Endothelial cell (in vitro differentiated cells): ENCODE data around the gene KMT2B. TPM values are rescaled to one million over a fixed set of nuclear protein-coding genes. Genes with fewer than 3 reads are reported as not detected.
"Not testable (repeated sequence)": the region's sequence is repeated elsewhere in the genome, so short reads cannot be mapped to it uniquely, and the experiment has no call there.

ENCODE experiments used
- DNase-seq: peaks from one replicate; pipeline ENCODE4 v3.0.0; 2021; ENCODE audit warnings: low spot score
- H3K27ac Mint-ChIP-seq: one replicate; pipeline ENCODE4 v1.8.0; 2021; ENCODE audit warnings: mixed read lengths, inconsistent platforms; ENCODE audit not compliant: unreplicated experiment
- H3K27me3 Mint-ChIP-seq: one replicate; pipeline ENCODE4 v1.8.0; 2021; ENCODE audit warnings: mild to moderate bottlenecking, moderate library complexity, mixed read lengths, inconsistent platforms; ENCODE audit not compliant: unreplicated experiment
- H3K36me3 Mint-ChIP-seq: one replicate; pipeline ENCODE4 v1.8.0; 2021; ENCODE audit warnings: mild to moderate bottlenecking, low read depth, mixed read lengths, inconsistent platforms; ENCODE audit not compliant: unreplicated experiment
- H3K4me1 Mint-ChIP-seq: one replicate; pipeline ENCODE4 v1.8.0; 2021; ENCODE audit warnings: mild to moderate bottlenecking, mixed read lengths, inconsistent platforms; ENCODE audit not compliant: unreplicated experiment
- H3K4me3 Mint-ChIP-seq: one replicate; pipeline ENCODE4 v1.8.0; 2021; ENCODE audit warnings: mild to moderate bottlenecking, mixed read lengths, inconsistent platforms; ENCODE audit not compliant: unreplicated experiment
- H3K9me3 Mint-ChIP-seq: one replicate; pipeline ENCODE4 v1.8.0; 2021; ENCODE audit warnings: mixed read lengths, inconsistent platforms; ENCODE audit not compliant: unreplicated experiment
- total RNA-seq: library from RNA; stranded (reverse); fragmentation: NEBNext Ultra II Directional; extraction: Animal tissue kit (Norgen Biotek cat#: 25700); gene quantifications from one replicate; pipeline ENCODE4 v1.2.1, GENCODE V29; 2021; ENCODE audit not compliant: unreplicated experiment
- TF ChIP-seq, protein P1 (sequence below): fragments of 200-600 bp; sonication (generic); IDR thresholded peaks from one replicate; pipeline ENCODE4 v1.5.0; 2021; ENCODE audit warnings: antibody characterized with exemption; ENCODE audit not compliant: unreplicated experiment

Gene KMT2B
- total RNA-seq, 1 donor from 2014 or later = 51.7 TPM

DNA sequence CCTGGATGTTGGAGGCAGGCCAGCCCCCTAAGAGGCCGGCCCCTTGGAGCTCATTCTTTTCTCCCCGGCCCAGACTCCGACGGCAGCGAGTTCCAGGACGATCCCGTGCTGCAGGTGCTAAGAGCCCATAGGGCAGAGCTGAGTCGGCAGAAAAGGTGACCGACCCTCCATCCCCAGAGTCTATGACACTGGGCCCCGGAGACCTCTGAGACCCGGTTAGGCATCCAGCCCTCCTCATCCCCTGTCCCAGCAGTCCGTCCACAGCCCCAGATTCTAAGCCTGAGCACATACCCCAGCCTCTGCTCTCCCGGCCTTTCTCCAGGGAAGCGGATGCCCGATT is 50.2 kb downstream of the KMT2B start:
- TF ChIP-seq, protein P1, sequence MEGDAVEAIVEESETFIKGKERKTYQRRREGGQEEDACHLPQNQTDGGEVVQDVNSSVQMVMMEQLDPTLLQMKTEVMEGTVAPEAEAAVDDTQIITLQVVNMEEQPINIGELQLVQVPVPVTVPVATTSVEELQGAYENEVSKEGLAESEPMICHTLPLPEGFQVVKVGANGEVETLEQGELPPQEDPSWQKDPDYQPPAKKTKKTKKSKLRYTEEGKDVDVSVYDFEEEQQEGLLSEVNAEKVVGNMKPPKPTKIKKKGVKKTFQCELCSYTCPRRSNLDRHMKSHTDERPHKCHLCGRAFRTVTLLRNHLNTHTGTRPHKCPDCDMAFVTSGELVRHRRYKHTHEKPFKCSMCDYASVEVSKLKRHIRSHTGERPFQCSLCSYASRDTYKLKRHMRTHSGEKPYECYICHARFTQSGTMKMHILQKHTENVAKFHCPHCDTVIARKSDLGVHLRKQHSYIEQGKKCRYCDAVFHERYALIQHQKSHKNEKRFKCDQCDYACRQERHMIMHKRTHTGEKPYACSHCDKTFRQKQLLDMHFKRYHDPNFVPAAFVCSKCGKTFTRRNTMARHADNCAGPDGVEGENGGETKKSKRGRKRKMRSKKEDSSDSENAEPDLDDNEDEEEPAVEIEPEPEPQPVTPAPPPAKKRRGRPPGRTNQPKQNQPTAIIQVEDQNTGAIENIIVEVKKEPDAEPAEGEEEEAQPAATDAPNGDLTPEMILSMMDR = no peak
- Mint-ChIP-seq H3K36me3 (peaks cover 5% of the 10 kb centered on the region), H3K4me1 (no peaks in the 10 kb centered on the region), H3K4me3 (no peak overlapping the region), H3K27me3 (peaks cover 5% of the 10 kb centered on the region), H3K9me3 (no peaks in the 10 kb centered on the region), H3K27ac (no peak overlapping the region)
- no peak for DNase-seq

DNA sequence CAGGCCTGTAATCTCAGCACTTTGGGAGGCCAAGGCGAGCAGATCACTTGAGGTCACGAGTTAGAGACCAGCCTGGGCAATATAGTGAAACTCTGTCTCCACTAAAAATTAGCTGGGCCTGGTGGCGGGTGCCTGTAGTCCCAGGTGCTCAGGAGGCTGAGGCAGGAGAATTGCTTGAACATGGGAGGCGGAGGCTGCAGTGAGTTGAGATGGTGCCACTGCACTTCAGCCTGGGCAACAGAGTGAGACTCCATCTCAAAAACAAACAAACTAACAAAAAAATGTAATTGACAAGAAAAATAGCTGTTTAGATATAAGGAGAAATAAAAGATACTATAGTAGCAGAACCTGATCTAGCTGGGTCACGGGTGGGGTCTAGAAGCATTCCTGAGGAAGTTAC is 54.6 kb downstream of the KMT2B start:
- Mint-ChIP-seq H3K4me1 (peaks cover 13% of the 10 kb centered on the region), H3K27me3 (peaks cover 15% of the 10 kb centered on the region), H3K36me3 (peaks cover 10% of the 10 kb centered on the region)
- not testable (repeated sequence) for H3K4me3 Mint-ChIP-seq, H3K27ac Mint-ChIP-seq, H3K9me3 Mint-ChIP-seq, DNase-seq

DNA sequence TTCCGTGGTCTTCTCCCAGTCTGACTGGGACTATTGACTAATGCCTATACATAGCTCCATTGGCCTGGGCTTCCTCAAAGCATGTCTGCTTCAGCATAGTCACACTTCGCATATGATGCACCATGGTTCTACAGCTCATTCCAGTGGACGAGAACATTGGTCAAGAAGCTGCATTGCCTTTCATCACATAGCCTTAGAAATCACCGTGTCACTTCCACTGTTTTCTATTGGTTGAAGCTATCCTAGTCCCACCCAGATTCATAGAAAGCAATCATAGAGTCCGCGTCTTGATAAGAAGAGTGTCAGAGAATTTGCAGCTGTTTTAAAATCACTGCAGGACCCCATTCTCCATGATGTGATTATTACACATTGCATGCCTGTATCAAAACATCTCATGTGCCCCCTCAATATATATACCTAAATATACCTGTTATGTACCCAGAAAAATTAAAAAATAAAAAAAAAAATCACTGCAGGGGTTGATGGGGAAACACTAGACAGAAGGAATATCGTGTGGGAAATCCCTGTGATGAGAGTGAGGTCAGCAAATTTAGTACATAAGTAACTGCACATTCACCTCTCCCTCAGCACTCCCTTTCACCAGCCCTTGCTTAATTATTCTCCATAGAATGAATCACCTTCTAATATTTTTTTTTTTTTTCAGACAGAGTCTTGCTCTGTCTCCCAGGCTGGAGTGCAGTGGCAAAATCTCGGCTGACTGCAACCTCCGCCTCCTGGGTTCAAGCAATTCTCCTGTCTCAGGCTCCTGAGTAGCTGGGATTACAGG is 55.4 kb downstream of the KMT2B start:
- TF ChIP-seq, protein P1 = no peak
- H3K36me3 Mint-ChIP-seq = peaks cover 10% of the 10 kb centered on the region
- peaks cover 13% of the 10 kb centered on the region for H3K4me1 Mint-ChIP-seq
- no peaks in the 10 kb centered on the region for H3K9me3 Mint-ChIP-seq
- no peak overlapping the region for H3K27ac Mint-ChIP-seq
- no peak overlapping the region for H3K4me3 Mint-ChIP-seq
- peaks cover 15% of the 10 kb centered on the region for H3K27me3 Mint-ChIP-seq
- no peak for DNase-seq

DNA sequence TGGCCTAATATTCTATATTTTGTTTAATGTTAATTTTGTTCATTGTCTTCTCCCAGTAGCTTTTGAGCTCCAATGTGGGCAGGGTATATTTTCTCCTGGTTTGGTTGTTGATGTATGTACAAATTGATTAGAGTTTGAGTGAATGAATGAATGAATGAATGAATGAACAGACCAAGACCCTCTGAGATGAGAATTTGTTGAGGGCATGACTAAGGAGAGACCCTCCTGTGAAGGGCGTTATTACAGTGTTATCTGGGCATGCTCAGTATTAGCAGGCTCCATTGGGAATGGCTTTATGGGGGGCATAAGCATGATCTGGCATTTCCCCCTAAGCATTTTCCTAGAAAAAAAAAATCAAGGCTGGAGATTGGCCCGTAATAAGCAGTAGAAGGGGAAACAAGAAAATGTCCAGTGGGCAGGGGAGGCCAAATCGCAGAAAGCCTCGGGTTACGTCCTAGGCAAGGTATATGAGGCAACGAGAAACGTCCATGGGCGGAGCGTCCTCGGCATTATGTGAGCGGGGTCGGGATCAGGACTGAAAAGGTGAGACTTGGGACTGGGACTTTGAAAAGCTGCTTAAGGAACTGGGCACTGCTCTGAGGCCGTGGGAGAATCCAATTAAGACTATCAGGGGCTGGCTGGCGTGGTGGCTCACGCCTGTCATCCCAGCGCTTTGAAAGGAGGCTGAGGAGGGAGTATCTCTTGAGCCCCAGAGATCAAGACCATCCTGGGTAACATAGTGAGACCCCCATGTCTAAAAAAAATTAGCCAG is 56.7 kb downstream of the KMT2B start:
- H3K4me1 Mint-ChIP-seq = peaks cover 13% of the 10 kb centered on the region
- no peaks in the 10 kb centered on the region for H3K9me3 Mint-ChIP-seq
- H3K27me3 Mint-ChIP-seq = peaks cover 15% of the 10 kb centered on the region
- H3K36me3 Mint-ChIP-seq = peaks cover 5% of the 10 kb centered on the region
- H3K4me3 Mint-ChIP-seq = peak overlapping the region; percentile 88
- H3K27ac Mint-ChIP-seq = peak overlapping the region; percentile 7
- TF ChIP-seq, protein P1 = no peak
- DNase-seq = no peak

DNA sequence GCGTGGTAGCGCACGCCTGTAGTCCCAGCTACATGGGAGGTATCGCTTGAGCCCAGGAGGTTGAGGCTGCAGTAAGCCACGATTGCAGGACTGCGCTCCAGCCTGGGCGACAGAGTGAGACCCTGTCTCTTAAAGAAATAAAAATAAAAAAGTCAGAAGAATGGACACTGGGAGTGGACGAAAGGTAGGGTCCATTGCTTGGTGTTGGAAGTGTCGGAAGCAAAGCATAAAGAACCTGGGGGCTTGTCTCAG is 57.2 kb downstream of the KMT2B start:
- TF ChIP-seq, protein P1 = no peak
- H3K4me1 Mint-ChIP-seq = peaks cover 13% of the 10 kb centered on the region
- no peak for DNase-seq
- H3K27ac Mint-ChIP-seq = no peak overlapping the region
- peaks cover 17% of the 10 kb centered on the region for H3K27me3 Mint-ChIP-seq
- H3K9me3 Mint-ChIP-seq = no peaks in the 10 kb centered on the region
- peak overlapping the region; percentile 88 for H3K4me3 Mint-ChIP-seq
- H3K36me3 Mint-ChIP-seq = peaks cover 5% of the 10 kb centered on the region
